Glutamatergic neuron (in vitro differentiated cells): ENCODE data around the gene SLC2A1. TPM values are rescaled to one million over a fixed set of nuclear protein-coding genes. Genes with fewer than 3 reads are reported as not detected.
A peak's percentile ranks its signal among the peaks of the same experiment; 100 is the strongest.

Experiments used
- DNase-seq: peaks from one replicate; pipeline ENCODE4 v3.0.0; 2022
- H3K27ac Mint-ChIP-seq: one replicate; pipeline ENCODE4 v1.8.0; 2020; ENCODE audit warnings: mild to moderate bottlenecking, mixed read lengths, inconsistent platforms; ENCODE audit not compliant: unreplicated experiment
- H3K27me3 Mint-ChIP-seq: one replicate; pipeline ENCODE4 v1.8.0; 2020; ENCODE audit warnings: mild to moderate bottlenecking, moderate library complexity, mixed read lengths, inconsistent platforms; ENCODE audit not compliant: unreplicated experiment
- H3K36me3 Mint-ChIP-seq: one replicate; pipeline ENCODE4 v1.8.0; 2020; ENCODE audit warnings: mild to moderate bottlenecking, mixed read lengths, inconsistent platforms; ENCODE audit not compliant: unreplicated experiment
- H3K4me1 Mint-ChIP-seq: one replicate; pipeline ENCODE4 v1.8.0; 2020; ENCODE audit warnings: mild to moderate bottlenecking, low read depth, mixed read lengths, inconsistent platforms; ENCODE audit not compliant: unreplicated experiment
- H3K4me3 Mint-ChIP-seq: one replicate; pipeline ENCODE4 v1.8.0; 2020; ENCODE audit warnings: mild to moderate bottlenecking, mixed read lengths, inconsistent platforms; ENCODE audit not compliant: unreplicated experiment
- H3K9me3 Mint-ChIP-seq: one replicate; pipeline ENCODE4 v1.8.0; 2020; ENCODE audit warnings: mild to moderate bottlenecking, moderate library complexity, mixed read lengths, inconsistent platforms; ENCODE audit not compliant: unreplicated experiment
- CTCF ChIP-seq: fragments of 200-600 bp; sonication (generic); IDR thresholded peaks from one replicate; pipeline ENCODE4 v1.5.0; 2021; ENCODE audit not compliant: partially characterized antibody, unreplicated experiment
- total RNA-seq: library from RNA; stranded (reverse); fragmentation: NEBNext Ultra II Directional; extraction: Animal tissue kit (Norgen Biotek cat#: 25700); gene quantifications from one replicate; pipeline ENCODE4 v1.2.1, GENCODE V29; 2021; ENCODE audit not compliant: unreplicated experiment

Gene SLC2A1
- total RNA-seq, 1 donor from 2014 or later: 25.0 TPM

DNA sequence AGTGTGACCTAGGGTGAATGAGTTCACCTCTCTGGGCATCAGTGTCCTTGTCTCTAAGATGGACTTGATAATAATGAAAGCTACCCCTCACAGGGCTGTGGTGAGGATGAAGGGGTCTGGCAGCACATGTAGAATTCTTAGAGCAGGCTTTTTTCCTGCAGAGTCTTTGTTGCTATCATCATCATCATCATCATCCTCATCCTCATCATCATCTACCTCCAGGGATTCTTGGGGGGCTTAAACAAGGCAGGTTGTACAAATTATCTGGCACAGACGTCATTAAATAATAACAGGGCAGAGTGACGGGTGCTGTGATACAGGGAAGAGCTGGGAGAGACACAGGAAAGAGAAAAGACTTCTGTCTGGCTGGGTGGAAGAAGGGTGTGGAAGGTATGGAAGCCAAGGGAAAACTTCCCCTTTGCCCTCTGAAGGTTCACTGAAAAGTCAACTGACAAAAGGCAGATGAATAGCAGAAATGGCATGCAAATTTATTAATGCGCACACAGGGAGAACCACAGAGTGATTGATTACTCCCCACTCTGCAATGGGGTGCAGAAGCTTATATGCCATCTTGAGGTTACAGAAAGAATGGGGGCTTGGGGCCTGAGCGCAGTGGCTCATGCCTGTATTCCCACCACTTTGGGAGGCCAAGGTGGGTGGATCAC is 17.0 kb upstream of the SLC2A1 start:
- Mint-ChIP-seq H3K9me3 (no peaks in the 10 kb centered on the region), H3K36me3 (no peaks in the 10 kb centered on the region), H3K4me3 (no peak overlapping the region), H3K27ac (no peak overlapping the region), H3K27me3 (peaks cover 2% of the 10 kb centered on the region), H3K4me1 (peaks cover 5% of the 10 kb centered on the region)
- TF ChIP-seq CTCF: no peak
- no peak for DNase-seq

DNA sequence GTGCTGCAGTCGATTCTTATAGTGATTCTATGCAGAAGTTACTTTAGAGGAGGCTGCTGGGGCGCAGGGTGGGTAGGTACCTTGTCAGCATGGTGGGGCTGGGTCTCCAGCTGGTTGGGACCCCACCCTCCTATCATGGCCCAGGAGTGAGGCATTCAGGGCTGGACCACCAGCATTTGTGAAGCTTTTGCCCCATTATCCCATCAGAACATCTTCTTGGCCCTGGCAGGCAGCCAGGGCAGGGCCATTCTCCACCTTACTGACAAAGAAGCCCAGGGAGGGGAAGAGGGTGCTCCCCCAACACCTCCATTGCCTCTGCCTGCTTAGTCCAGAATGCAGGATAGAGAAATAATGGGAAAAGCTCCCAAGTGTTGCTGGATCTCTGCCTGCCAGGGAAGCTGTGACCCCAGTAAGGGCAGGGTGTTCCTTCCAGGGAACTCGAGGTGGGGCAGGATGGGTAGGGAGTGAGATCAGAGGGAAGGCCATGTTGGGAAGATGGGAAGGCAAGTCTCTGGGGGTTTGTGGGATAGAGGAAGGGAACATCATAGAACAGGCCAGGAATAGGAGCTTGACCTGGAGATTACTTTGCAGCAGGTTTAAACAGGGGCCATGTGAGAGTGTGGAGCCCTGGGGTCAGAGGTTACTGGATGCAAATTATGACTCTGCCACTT is 16.2 kb upstream of the SLC2A1 start:
- Mint-ChIP-seq H3K4me1 (peaks cover 5% of the 10 kb centered on the region), H3K36me3 (no peaks in the 10 kb centered on the region), H3K27ac (no peak overlapping the region), H3K9me3 (no peaks in the 10 kb centered on the region), H3K27me3 (peaks cover 2% of the 10 kb centered on the region), H3K4me3 (no peak overlapping the region)
- DNase-seq: no peak
- no peak for TF ChIP-seq CTCF

DNA sequence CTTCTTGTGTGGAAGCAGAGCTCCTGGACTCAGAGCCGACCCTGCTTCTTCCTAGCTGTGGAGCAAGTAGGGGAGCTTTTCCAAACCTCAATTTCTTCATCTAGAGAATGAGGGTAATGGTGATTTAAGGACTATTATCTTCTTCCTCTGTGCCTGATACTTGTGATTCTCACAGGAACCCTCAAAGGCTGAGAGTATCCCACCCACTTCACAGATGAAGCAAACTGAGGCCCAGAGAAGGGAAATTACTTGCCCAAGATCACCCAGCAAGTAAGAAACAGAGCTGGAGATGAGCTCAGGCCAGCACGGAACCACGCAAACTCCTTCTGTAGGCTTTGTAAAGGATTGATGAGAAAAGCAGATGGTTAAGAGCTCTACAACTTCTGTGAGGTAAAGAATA is 15.1 kb upstream of the SLC2A1 start:
- Mint-ChIP-seq H3K9me3 (no peaks in the 10 kb centered on the region), H3K4me3 (no peak overlapping the region), H3K36me3 (no peaks in the 10 kb centered on the region), H3K27me3 (peaks cover 2% of the 10 kb centered on the region), H3K27ac (no peak overlapping the region), H3K4me1 (peaks cover 5% of the 10 kb centered on the region)
- no peak for TF ChIP-seq CTCF
- DNase-seq: no peak

DNA sequence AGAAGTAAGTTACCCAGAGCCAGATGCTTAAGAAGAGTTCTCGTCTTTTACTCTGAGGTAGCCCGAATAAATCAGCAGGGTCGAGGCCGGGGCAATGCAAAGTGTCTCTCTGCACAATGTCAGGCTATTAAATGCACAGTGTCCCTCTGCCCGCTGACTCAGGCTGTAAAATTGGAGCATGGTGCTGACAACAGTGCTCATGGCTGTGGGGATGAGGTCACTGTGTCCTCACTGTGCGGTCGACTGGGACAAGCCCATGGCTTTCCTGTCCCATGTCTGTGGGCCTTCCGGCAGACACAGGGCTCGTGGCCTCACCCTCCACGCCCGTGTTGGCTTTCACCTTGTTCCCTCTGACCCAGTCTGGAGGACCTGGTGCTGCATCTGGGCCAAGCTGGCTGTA is 14.6 kb upstream of the SLC2A1 start:
- DNase-seq: no peak
- Mint-ChIP-seq H3K36me3 (no peaks in the 10 kb centered on the region), H3K27me3 (peaks cover 2% of the 10 kb centered on the region), H3K4me1 (peaks cover 5% of the 10 kb centered on the region), H3K27ac (no peak overlapping the region), H3K9me3 (no peaks in the 10 kb centered on the region), H3K4me3 (no peak overlapping the region)
- no peak for TF ChIP-seq CTCF

DNA sequence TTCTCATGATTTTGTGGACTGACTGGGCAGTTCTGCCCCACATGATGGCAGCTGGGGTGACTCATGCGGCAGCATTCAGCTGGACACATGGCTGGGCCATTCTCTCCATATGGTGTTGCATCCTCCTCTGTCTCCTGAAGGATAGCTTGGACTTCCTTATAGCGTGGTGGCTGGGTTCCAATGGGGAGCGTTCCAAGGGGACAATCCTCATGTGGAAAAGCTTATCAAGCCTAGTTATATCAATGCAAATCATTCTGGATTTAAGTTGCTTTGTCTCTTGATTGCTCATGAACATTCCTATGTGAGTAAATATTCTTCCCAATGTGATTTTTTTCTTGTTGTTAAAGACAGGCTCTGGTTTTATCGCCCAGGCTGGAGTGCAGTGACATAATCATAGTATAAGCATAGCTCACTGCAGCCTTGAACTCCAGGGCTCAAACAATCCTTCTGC is 13.2 kb upstream of the SLC2A1 start:
- TF ChIP-seq CTCF: no peak
- Mint-ChIP-seq H3K27me3 (peaks cover 2% of the 10 kb centered on the region), H3K27ac (peak overlapping the region; percentile 62), H3K4me3 (no peak overlapping the region), H3K9me3 (no peaks in the 10 kb centered on the region), H3K36me3 (no peaks in the 10 kb centered on the region), H3K4me1 (peaks cover 5% of the 10 kb centered on the region)
- DNase-seq: peak; percentile 48
